Epithelial cell of esophagus (primary cell): Measurements from ENCODE around the gene CADPS.

Experiments
- DNase-seq: peaks from one replicate; pipeline ENCODE4 v3.0.0; 2010; ENCODE audit warnings: low read depth
- H3K4me3 ChIP-seq: 2 replicates; pipeline ENCODE4 v1.5.1; 2011; ENCODE audit warnings: mild to moderate bottlenecking, low read length, control low read depth
- CTCF ChIP-seq: IDR thresholded peaks from 2 replicates; pipeline ENCODE4 v1.5.1; 2011; ENCODE audit warnings: low read depth, mild to moderate bottlenecking, low read length, control low read depth, inconsistent platforms; ENCODE audit not compliant: insufficient read depth; ENCODE audit errors: missing control alignments

The CADPS gene

GRCh38 chr3:62392626-62393292 lies 482.5 kb downstream of the CADPS start:
- TF ChIP-seq CTCF = no peak
- DNase-seq = no peak
- H3K4me3 ChIP-seq = no peak overlapping the region

GRCh38 chr3:62387251-62387650 lies 488.0 kb downstream of the CADPS start:
- no peak for TF ChIP-seq CTCF
- no peak overlapping the region for H3K4me3 ChIP-seq
- DNase-seq = no peak

- no peak for TF ChIP-seq CTCF
- DNase-seq = no peak
- H3K4me3 ChIP-seq = no peak overlapping the region
These were observed 495.9 kb downstream of the CADPS start for GRCh38 chr3:62379321-62379798.

- no peak for DNase-seq
- H3K4me3 ChIP-seq = no peak overlapping the region
- no peak for TF ChIP-seq CTCF
These were observed 496.3 kb downstream of the CADPS start for GRCh38 chr3:62378921-62379320.

- no peak overlapping the region for H3K4me3 ChIP-seq
- no peak for DNase-seq
- TF ChIP-seq CTCF = no peak
These were observed 496.9 kb downstream of the CADPS start for GRCh38 chr3:62378311-62378789.

- DNase-seq = no peak
- TF ChIP-seq CTCF = no peak
These were observed 498.0 kb downstream of the CADPS start for GRCh38 chr3:62376906-62377877.

More at GRCh38 chr3:62376906-62377877, 498.0 kb downstream of the CADPS start:
- no peak overlapping the region for H3K4me3 ChIP-seq
